ENCODE measurements around the gene PCP4.

GRCh38 chr21:39955326-39955725, 88.1 kb downstream of the PCP4 start:
- TF ChIP-seq CTCF (IDR thresholded peaks at IDR 0.05) (no peak), ZNF263 (CRISPR knock-in tag; IDR thresholded peaks at IDR 0.05; ENCODE audit: low read depth) (no peak), ESRRA (CRISPR knock-in tag; IDR thresholded peaks at IDR 0.05; ENCODE audit: borderline replicate concordance) (no peak), ZBTB21 (CRISPR knock-in tag; IDR thresholded peaks at IDR 0.05; ENCODE audit: borderline replicate concordance) (no peak)
